ENCODE results near the gene EFTUD2. TPM values are rescaled to one million over a fixed set of nuclear protein-coding genes. Genes with fewer than 3 reads are reported as not detected.
A peak's percentile ranks its signal among the peaks of the same experiment; 100 is the strongest.

EFTUD2 gene
- total RNA-seq, 6 experiments from 2014 or later: 29.9 to 42.4 (median 35.1) TPM

- 93% methylated on average over 2 of the region's 8 CpGs for WGBS (ENCODE audit: insufficient coverage, low coverage, low lambda C conversion rate, missing lambda C conversion rate)
- ATAC-seq (no peak), DNase-seq (peak in 1 of 3 donors; percentile 41)
- Histone ChIP-seq H3K36me3 (no peaks in the 10 kb centered on the region), H3K9me3 (no peaks in the 10 kb centered on the region), H3K27ac (no peak overlapping the region), H3K4me1 (no peaks in the 10 kb centered on the region), H3K27me3 (no peaks in the 10 kb centered on the region), H3K4me3 (no peak overlapping the region)
- intact Hi-C loops (cut with DNase I): no loop called here
- no peak for TF ChIP-seq POLR2A (IDR thresholded peaks at IDR 0.05)
Observed at GRCh38 chr17:44932096-44932786, 33.0 kb upstream of the EFTUD2 start.

- peak in 1 of 3 donors; percentile 37 for DNase-seq
- no peaks in the 10 kb centered on the region for H3K4me1 ChIP-seq
- H3K9me3 ChIP-seq: no peaks in the 10 kb centered on the region
- no peaks in the 10 kb centered on the region for H3K36me3 ChIP-seq
- no peaks in the 10 kb centered on the region for H3K27me3 ChIP-seq
- no peak overlapping the region for H3K27ac ChIP-seq
- intact Hi-C loops (cut with DNase I): no loop called here
- TF ChIP-seq, protein P1, sequence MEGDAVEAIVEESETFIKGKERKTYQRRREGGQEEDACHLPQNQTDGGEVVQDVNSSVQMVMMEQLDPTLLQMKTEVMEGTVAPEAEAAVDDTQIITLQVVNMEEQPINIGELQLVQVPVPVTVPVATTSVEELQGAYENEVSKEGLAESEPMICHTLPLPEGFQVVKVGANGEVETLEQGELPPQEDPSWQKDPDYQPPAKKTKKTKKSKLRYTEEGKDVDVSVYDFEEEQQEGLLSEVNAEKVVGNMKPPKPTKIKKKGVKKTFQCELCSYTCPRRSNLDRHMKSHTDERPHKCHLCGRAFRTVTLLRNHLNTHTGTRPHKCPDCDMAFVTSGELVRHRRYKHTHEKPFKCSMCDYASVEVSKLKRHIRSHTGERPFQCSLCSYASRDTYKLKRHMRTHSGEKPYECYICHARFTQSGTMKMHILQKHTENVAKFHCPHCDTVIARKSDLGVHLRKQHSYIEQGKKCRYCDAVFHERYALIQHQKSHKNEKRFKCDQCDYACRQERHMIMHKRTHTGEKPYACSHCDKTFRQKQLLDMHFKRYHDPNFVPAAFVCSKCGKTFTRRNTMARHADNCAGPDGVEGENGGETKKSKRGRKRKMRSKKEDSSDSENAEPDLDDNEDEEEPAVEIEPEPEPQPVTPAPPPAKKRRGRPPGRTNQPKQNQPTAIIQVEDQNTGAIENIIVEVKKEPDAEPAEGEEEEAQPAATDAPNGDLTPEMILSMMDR (IDR thresholded peaks at IDR 0.05): no peak
- no peak for TF ChIP-seq POLR2A (IDR thresholded peaks at IDR 0.05)
- WGBS (ENCODE audit: insufficient coverage, low coverage, low lambda C conversion rate, missing lambda C conversion rate): 91% methylated on average over 4 of the region's 5 CpGs
- no peak for ATAC-seq
- H3K4me3 ChIP-seq: no peak overlapping the region
Observed at GRCh38 chr17:44931376-44931775, 32.1 kb upstream of the EFTUD2 start.

- intact Hi-C loops (cut with DNase I): no loop called here
- TF ChIP-seq POLR2A (IDR thresholded peaks at IDR 0.05): no peak
- TF ChIP-seq, protein P1 (IDR thresholded peaks at IDR 0.05): no peak
- no peak for ATAC-seq
- Histone ChIP-seq H3K27me3 (no peaks in the 10 kb centered on the region), H3K4me1 (no peaks in the 10 kb centered on the region), H3K4me3 (no peak overlapping the region), H3K9me3 (no peaks in the 10 kb centered on the region), H3K27ac (no peak overlapping the region), H3K36me3 (no peaks in the 10 kb centered on the region)
- 85% methylated on average over 5 of the region's 6 CpGs for WGBS (ENCODE audit: insufficient coverage, low coverage, low lambda C conversion rate, missing lambda C conversion rate)
- peak in 1 of 3 donors; percentile 18 for DNase-seq
Observed at GRCh38 chr17:44930667-44931066, 31.4 kb upstream of the EFTUD2 start.

GRCh38 chr17:44928950-44929720 lies 29.9 kb upstream of the EFTUD2 start:
- H3K4me3 ChIP-seq: no peak overlapping the region
- 80% methylated on average over 2 of the region's 7 CpGs for WGBS (ENCODE audit: insufficient coverage, low coverage, low lambda C conversion rate, missing lambda C conversion rate)
- intact Hi-C loops (cut with DNase I): loop anchor here in 1 of 2 donors (10.0 kb wide), 1 partner anchor 196 kb away; no protein-coding TSS in a partner anchor

More at GRCh38 chr17:44928950-44929720, 29.9 kb upstream of the EFTUD2 start:
- TF ChIP-seq POLR2A (IDR thresholded peaks at IDR 0.05): no peak
- TF ChIP-seq, protein P1 (IDR thresholded peaks at IDR 0.05): no peak
- Histone ChIP-seq H3K27me3 (no peaks in the 10 kb centered on the region), H3K9me3 (no peaks in the 10 kb centered on the region), H3K27ac (no peak overlapping the region), H3K36me3 (no peaks in the 10 kb centered on the region), H3K4me1 (no peaks in the 10 kb centered on the region)
- DNase-seq (no peak), ATAC-seq (no peak)
